HG03196 (cell line): ENCODE data around the gene CLASP2.

Experiments
- ATAC-seq: cut with Tn5 transposase; IDR thresholded peaks from one replicate; pipeline ENCODE4 v1.9.1; 2021; ENCODE audit not compliant: unreplicated experiment

Gene CLASP2

DNA sequence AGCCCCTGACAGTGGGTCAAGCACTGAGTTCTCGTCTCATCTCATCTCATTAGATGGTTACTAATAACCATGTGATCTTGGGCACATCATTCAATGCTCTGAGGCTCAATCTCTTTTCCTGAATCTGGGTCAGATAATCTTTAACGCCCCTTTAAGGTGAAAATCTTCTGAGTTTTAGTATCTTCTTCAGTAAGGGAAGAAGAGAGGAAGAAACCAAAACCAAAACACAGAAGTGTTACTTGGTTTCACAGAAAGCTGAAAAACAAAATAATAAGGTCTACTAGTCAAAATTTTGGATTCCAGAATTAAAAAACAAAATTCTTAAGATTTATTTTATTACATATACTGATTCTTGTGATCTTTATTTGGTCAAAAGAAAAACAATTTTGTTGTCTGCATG lies 78.2 kb downstream of the CLASP2 start:
- ATAC-seq = no peak

GRCh38 chr3:33637482-33637881 lies 80.6 kb downstream of the CLASP2 start:
- ATAC-seq = no peak

DNA sequence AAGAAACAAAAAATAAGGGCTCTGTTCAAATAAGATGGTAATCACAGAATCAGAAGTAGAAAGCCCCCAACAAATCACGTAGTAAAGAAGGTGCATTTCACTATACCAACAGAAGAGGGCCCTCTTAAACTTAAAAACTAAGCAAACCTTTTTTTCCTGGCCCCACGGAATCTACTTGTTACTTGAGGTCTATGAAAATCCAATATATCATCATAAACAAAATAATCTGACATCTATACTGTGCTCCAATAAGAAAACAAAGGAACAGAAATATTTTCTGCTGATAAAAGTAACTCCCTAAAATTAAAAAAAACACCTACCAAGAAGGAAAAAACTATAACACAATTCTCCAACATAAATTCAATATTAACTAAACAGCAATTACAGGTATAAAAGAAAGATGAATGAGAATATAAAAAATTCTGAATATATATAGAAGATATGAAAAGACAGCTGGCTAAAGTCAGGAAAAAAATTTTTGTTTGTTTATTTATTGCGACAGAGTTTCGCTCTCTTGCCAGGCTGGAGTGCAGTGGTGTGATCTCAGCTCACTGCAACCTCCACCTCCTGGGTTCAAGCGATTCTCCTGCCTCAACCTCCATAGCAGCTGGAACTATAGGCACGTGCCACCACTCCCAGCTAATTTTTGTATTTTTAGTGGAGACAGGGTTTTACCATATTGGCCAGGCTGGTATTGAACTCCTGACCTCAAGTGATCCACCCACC lies 81.8 kb downstream of the CLASP2 start:
- no peak for ATAC-seq

- ATAC-seq = no peak
Observed at GRCh38 chr3:33634262-33634661, 83.8 kb downstream of the CLASP2 start.

DNA sequence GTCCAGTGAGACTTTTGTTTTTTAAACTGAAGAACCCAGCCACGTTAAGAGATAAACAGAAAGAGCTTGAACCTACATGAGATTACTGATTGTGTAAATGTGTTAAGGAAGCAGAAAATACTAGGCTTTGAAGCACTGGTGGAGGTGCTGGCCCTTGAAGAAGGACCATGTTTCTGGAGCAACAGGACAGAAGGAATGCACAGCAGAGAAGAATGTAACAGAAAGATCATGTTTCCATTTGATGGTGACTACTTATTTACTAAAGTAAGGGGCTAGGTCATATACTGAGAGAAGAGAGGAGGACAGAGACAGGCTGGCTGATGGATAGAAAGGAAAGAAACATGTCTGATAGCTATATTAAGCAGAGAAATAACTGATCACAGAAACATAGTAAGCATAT lies 88.8 kb downstream of the CLASP2 start:
- ATAC-seq = no peak

- no peak for ATAC-seq
Observed at GRCh38 chr3:33624756-33625155, 93.3 kb downstream of the CLASP2 start.

- no peak for ATAC-seq
Observed at GRCh38 chr3:33613041-33613440, 105.0 kb downstream of the CLASP2 start.

DNA sequence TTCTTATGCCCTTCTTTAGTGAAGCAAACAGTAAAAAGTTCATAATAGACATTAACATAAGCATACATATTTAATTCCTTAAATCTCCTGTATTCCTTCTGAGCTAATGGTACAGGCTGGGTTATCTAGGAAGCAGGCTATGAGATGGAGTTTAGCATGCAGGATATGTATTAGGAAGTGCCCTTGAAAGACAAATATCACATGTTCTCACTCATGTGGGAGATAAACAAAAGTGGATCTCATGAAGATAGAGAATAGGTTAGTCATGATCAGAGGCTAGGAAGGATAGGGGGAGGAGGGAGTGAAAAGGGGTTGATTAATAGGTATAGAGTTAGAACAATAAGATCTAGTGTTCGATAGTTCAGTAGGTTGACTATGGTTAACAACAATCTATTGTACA lies 105.4 kb downstream of the CLASP2 start:
- no peak for ATAC-seq

DNA sequence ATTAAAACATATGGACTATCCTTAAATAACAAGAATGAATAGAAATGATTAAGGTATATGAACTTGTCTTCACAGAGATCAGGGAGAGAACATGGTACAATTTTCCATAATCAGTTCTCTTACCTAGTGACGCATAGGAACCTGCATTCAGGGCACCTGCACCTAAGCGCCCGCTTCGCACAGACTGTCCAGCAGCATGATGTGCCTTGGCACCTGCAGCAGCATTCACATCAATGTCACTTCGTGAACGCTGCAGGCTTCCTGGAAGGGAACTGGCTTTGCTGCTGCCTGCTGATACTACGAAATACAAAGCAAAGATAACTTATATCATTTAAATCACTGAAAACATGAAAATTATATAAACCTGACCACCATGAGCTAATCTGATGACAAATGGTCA lies 115.2 kb downstream of the CLASP2 start:
- ATAC-seq = no peak

GRCh38 chr3:33597257-33597689 lies 120.8 kb downstream of the CLASP2 start:
- ATAC-seq = no peak

- no peak for ATAC-seq
Observed at GRCh38 chr3:33592999-33593398, 125.1 kb downstream of the CLASP2 start.

DNA sequence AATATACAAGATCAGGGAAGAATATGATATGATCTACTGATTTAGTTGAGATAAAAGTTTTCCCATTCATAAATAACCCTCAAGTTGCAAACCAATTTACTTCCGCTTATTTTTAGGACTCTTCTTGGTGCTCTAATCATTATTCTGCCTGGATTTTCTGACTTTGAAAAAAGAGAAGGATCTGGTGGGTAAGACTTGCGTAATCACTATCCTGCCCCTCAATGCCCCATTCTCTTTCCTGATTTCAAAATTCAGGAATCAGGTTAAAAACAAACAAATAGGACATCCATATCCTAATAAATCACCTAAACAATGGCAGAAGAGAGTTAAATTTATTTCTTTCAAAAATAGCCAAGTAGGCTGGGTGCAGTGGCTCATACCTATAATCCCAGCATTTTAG lies 127.5 kb downstream of the CLASP2 start:
- ATAC-seq = no peak

DNA sequence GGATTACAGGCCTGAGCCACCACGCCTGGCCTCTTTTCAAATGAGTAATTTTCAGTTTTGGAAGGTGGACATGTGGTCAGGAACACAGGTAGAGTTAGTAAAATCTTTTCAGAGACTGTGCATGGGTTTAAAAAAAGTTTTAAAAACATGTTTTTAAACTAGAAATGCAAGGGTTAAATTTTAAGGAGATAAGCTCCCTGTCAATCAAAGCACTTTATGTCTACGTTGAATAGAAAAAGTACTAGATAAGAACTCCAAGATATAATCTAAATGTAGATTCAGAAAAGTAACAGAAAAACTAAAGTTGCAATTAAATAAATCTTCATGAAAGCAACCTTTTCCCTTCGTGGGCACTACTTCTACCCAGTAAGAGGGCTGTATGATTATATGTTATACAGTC lies 131.7 kb downstream of the CLASP2 start:
- ATAC-seq = no peak

GRCh38 chr3:33582234-33582633 lies 135.8 kb downstream of the CLASP2 start:
- ATAC-seq = no peak

DNA sequence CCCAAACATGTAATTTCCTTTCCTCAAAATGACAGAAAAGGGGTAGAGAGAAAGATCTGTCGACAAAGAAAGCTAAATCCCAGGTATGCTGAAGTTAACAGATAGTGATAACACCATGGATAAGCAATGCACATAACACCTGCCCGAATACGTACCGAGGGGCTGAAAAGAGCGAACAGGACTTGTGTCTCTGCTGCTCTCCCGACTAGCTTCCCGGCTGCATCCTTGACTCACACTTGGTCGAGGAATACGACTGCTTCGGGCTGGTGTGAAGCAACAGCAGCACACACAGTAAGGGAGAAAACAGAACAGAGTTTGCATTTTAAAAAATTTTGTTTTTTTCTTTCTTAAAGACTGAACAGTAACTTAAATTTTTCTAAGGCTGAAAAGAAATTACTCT lies 136.4 kb downstream of the CLASP2 start:
- no peak for ATAC-seq

- ATAC-seq = no peak
Observed at GRCh38 chr3:33579840-33580239, 138.2 kb downstream of the CLASP2 start.

GRCh38 chr3:33579178-33579510 lies 138.9 kb downstream of the CLASP2 start:
- ATAC-seq = no peak

DNA sequence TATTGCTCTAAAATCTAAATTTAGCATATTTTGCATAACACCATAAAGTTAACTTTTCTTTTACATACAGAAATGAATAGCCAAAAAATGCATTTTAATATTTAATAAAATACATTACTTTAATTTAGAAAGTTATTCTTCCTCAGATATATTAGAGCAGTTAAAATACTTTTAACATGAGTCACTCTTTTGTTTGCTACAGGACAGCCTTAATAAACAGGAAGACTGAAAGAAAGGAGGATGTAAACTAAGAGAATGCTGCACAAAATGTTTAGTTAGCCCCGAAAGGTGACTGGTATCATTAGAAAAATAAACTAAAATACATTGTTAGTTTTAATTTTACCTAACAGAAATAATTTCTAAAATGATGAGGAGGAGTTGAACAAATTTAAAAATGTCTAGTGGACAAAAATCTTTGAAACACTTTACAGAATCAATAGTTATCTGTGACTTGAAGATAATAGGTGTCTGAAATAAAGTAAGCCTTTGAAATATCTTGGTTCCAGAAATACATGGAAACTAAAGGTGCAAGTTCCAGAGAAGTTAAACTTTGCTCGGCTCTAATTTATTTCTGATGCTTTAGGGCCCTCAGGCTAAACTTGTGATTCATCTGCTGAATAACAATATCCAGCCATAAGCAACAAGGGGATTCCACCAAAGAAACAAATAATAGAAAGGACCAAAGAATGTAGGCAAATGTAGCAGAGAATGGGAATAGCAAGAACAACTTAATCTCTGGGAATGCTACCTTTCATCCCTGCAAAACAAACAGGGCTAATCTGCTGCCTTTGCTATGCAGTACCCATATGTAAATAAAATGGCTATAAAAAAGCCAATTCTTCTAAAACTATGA lies 139.5 kb downstream of the CLASP2 start:
- no peak for ATAC-seq

DNA sequence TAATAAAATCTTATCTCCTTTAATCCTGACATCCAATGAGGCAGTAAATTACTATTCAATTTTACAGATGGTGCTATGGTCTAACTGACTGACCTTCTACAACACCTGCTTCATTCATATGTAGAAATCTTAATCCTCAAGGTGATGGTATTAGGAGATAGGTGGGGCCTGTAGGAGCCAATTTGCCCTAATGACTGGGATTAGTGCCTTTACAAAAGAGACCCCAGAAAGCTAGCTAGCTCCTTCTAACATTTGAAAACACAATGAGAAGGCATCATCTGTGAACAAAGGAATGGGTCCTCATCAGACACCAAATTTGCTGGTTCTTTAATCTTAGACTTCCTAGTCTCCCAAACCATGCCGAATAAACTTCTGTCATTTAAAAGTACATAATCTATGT lies 140.5 kb downstream of the CLASP2 start:
- ATAC-seq = no peak

DNA sequence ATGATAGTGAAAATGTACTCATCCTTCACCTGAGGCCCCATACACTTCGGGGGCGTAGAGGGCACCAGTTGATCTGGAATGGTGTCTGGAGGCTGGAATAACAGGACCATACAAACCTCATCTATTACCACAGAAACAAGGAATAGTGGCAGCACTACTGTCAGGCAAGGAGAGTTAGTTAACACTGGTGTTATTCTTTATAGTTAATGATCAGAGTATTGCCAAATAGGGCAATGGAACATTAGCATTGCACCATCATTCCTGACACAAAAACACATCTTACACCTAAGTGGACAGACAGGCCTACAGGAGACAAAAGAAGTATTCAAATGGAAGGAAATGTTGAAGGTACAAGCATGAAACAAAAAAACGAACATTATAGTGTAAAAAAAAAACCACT lies 140.9 kb downstream of the CLASP2 start:
- no peak for ATAC-seq

DNA sequence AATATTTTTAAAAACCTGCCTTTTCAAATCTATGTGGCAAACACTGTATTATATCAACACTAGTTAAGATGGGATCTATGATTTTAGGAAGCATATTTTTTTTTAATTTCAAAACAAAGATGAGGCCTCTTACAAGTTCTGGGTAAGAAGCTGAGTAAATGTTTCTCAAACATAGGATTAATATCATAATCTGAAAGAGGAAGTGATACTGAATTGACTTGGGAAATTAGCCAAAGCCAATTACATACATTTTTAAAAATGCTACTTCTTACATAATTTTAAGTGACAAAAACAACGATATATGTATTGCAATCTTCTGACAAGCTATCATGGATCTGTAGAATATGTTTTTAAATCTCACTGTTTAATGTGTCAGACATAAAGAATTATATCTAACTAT lies 142.7 kb downstream of the CLASP2 start:
- no peak for ATAC-seq

GRCh38 chr3:33557829-33558228 lies 160.2 kb downstream of the CLASP2 start:
- no peak for ATAC-seq

- no peak for ATAC-seq
Observed at GRCh38 chr3:33557279-33557678, 160.8 kb downstream of the CLASP2 start.
